HPDE6-E6E7 (cell line): ENCODE measurements around the gene AHDC1.
"Not testable (repeated sequence)": the region's sequence is repeated elsewhere in the genome, so short reads cannot be mapped to it uniquely, and the experiment has no call there.

ENCODE experiments used
- DNase-seq: peaks from one replicate; pipeline ENCODE4 v3.0.0; 2011; ENCODE audit warnings: missing footprints; ENCODE audit errors: extremely low spot score

Gene AHDC1

DNA sequence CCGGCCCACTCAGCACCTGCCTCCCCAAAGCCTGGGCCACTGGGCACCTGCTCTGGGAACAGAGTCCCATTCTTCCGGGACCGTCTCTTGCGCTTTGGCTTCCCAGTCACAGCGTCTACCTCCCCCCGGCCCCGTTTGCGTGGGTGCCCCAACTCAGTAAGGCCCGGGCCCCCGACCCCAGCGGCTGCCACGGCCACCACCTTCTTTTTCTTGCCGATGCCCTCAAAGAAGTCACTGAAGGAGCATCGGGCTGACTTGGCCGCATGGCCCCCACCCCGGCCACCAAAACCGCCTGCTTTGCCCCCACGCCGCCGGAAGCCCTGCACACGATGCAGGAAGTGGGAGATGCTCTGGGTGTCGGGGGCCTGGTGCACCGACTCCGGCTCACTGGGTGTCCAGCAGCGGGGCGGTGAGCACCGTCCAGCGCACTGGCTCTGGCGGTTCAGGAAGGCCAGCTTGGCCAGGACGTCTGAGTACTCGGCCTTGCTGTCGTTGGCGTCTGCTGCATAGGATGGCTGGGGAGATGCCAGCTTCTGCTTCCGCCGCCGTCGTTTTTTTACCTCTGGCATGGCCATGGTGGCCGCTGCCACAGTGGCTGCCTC, 54.0 kb downstream of the AHDC1 start:
- no peak for DNase-seq

DNA sequence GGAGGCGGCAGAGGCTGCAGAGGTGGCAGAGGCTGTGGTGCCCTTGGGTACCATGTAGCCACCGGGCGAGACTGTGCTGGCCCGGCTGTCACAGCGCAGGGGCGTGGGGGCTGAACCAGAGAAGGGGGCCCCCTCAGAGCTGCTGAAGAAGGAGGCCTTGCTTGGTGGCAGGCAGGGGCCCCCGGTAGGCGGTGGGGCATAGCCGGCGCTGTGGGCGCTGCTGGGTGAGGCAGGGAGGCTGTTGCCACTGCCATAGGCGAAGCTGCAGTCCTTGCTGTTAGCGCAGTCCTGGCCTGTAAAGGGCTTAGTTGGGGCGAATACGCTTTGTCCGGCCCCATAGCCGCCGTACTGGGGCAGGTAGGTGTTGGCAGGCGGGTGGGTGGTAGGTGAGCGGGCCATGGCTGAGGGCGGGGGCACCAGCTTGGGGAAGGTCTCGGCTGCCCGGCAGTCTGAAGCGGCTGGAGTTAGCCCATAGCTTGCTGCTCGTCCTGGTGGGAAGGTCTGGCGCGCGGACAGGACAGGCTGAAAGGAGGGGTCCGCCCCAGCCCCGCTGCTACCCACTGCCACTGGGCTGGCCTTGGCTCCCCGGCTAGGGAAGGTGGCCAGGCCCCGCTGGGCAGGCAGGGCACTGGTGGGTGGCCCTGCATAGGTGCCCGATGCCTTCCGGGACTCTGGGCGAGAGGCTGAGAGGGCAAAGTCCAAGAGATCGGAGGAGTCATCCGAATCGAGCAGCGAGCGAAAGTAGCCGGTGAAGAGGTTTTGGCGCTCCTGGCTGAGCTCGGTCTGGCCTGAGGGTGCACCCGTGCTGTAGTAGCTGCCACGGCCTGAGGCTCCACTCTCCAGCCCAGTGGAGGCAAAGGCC, 54.9 kb downstream of the AHDC1 start:
- DNase-seq = no peak

DNA sequence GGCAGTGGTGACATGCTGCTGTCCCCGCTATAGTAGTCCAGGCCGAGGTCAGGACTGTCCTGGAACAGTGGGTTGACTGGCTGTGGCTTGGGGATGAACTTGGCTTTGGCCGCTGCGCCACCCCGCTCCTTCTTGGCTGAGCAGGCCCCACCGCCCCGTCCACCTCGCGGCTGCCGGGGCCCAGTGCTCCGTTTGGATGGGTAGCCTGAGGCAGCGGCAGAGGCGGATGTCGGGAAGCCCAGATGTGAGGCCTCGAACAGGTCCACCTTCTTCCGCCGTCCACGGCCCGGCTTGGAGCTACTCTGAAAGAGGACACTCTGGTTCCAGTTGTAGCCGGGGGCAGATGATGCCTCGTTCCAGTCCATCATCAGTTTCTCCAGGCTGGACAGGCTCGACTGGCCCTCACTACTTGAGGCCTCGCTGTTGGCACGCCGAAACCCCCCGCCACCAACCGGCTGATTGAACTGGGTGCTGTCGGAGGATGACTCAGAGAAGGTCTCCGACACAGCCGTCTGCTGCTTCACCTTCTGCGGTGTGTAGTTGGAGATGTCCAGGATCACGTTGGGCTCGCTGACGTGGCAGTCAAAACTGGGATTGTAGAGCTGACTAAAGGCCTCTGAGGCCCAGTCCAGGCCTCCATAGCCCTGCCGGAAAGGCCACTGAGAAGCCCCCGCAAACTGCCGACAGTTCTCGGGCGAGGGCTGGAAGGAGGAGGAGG, 55.6 kb downstream of the AHDC1 start:
- no peak for DNase-seq

DNA sequence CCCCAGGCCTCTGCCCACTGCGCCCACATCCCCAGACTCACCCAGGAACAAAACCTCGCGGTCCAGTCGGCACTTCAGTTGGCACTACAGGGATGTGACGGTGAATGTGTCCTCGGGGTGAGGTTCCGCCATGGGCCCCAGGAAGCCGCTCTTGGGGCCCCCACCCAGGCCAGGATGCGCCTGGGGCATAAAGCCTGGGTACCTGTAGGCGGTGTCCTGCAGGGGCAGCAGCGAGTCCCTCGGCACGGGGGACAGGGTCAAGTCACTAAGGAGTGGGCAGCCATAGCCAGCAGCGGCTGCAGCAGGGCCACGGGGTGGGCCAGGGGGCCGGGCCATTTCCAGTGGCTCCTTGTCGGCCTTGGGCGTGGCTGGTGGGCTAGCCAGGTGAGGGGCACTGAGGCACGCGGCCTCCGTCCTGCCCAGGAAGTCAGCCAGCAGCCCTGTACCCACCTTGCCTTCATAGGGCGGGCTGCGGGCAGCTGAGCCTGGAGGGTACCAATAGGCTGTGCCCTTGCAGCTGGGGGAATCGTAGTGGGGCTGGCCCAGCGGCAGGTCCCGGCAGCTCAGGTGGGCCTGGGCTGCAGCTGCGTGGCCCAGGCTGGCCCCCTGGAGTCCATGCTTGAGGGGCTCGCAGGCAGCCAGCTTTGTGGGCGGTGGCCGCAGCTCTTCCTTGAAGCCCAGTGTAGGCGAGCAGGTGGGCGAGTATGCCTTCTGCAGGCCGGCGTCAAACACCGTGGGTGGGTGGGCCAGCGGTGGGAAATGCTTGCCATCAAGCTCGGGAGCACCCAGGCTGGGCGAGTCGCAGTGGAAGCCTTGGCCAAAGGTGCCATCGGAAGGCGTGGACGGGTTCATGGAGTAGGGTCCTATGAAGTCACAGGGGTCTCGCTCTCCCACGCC, 56.5 kb downstream of the AHDC1 start:
- DNase-seq = no peak

DNA sequence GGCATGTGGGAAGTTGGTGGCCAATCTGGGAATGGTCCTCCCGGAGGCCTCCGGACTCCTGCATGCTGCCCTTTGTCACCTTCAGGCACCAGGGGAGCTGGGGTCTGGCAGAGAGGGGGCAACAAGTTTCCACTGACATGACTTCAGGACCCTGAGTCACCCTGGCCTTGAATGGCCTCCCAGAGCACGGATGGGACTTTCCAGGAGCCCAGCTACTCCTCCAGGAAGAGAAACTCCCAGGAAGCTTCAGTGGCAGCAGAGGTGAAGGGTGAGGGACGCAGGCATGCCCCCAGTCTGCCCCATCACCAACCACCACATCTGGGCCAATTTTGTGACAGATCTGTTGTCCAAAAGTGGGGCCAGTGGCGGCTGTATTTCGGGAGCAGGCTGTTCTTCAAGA, 58.1 kb downstream of the AHDC1 start:
- no peak for DNase-seq

DNA sequence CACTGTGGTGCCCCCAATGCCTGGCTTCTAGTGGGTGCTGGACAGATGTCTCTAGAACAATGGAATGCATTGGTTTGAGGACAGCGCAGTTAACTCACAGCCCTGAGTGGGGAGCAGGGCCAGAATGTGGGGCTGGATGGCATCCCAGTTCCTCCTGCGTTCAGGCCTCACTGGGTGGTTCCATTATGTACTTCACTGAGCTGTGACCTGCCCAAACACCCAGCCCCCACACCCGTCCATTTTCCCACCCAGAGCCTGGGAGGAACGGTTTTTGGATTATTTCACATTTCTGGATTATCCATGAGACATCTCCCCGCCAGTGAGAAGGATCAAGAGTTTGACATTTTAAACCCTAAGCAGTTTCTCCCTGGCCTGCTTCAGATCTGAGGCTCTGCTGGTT, 58.7 kb downstream of the AHDC1 start:
- DNase-seq = no peak

DNA sequence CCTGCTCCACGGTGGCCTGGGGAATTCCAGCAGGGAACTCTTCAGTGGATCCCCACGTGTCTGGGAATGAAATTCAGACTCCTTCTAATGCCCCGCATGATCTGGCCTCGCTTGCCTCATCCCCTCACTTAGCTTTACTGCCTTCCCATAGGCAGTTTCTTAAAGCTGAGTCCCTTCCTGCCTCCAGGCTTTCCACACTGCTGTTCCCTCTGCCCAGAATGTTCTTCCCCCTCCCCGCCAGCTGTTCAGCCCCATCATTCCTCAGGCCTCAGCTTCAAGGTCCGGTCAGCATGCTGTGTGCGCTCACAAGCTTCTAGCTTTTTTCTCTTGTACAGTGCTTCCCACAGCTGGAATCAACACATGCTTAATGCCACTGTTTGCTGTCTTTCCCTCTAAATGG, 59.1 kb downstream of the AHDC1 start:
- no peak for DNase-seq

DNA sequence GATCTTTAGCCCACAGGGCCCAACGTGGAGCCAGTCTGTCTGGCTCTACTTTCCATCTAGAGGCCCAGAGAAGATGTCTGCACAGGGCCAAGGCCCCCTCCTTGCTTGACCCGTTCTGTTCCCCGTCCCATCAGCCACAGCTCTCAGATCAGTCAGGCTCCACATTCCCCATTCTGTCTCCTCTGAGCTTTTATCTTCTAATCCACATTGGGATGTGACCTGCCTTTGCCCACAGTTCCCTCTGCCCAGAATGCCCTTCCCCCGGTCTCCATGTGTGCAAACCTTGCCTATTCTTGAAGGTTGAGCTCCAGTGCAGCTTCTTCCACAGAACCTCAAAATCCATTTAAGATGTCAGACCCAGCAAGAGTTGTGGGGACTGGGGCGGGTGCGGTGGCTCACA, 60.7 kb downstream of the AHDC1 start:
- no peak for DNase-seq

DNA sequence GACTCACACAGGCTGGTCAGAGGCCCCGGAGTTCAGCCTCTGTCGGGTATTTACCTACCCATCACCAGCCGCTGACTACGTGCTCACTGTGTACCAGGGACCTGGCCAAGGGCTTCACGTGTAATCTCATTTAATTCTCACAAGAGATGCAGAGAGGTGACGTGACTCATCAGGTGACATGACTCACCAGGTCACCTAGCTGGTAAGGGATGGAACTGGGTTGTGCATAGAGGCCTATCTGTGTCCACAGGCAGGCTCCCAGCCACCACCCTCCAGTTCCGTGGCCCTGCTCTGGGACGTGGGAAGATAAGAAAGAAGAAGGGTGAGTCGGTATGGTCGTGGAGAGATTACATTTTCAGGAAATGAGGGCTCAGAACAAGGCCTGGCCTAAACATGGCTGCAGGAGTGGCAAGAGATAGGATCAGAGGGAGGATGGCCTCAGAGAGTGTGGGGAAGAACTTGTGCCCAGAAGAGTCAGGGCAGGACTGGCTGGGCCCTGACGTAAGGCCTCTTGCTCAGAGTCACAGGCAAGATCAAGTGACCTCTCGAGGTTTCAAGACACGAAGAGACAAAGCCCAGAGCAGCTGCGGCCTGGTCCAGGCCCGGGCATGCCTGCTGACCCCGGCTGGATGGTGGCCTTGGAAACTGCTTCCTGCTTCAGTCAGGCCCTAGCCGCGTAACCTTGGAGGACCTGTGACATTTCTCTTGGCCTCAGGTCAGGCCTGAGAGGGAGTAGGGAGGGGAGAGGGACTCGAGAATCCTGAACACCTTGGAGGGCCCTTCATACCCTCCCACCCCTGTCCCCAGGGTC, 61.3 kb downstream of the AHDC1 start:
- DNase-seq = peak; percentile 91

DNA sequence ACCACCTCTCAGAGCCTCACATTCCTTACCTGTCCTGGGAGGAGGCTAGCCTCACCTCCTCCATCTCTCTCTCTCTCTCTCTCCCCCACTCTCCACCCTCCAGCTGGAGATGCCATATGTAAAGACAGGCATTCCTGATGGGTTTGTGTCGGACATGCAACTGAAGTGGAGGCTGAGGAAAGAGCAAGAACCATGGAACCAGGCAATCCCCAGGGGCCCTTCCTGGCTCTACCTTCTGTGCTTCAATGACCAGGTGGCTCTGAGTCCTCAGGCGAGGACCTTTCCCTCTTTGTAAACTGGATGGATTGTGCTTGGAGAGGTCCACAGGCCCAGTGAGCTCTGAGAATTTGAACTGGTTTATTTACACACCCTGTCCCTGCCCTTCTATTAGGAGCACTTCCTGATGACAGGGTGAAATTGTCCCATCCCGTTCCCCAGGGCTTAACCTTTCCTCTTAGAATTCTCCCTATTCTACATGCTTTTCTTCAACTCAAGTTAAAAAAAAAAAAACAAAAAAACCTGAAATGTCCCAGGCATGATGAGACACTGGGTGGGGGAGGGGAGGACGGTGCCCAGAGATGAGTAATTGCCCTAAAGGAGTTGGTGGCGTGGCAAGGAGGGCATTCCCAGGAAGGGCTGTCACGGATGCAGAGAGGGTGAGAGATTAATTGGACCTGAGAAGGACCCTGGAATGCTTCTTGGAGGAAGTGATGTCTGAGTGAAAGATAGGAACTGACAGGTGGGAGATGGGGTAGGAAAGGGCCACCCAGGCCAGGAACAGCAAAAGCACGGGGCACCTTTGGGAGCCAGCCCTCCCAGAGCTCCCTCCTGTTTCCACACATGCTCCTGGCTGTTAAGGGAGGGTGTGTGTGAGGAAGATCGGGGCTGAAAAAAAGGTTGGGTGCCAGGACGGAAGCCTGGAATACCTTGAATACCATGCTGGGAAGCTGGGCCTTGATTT, 63.8 kb downstream of the AHDC1 start:
- DNase-seq = peak; percentile 89

DNA sequence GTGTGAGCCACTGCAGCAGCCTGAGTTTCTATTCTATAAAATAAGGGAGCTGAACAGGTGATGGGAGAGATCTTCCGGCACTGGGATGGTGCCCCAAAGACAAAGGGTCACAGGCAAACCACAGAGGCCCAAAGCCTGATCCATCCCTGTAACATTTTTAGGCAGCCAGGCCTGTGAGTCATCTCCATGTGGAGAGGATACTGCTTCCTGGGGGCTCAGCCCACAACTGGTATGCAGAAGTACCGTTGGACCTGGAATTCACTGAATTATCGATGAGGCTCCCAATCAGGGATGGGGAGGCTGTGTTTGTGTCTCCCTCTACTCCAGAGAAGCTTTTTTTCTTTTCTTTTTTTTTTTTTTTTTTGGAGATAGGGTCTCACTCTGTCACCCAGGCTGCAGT, 65.2 kb downstream of the AHDC1 start:
- DNase-seq = no peak

DNA sequence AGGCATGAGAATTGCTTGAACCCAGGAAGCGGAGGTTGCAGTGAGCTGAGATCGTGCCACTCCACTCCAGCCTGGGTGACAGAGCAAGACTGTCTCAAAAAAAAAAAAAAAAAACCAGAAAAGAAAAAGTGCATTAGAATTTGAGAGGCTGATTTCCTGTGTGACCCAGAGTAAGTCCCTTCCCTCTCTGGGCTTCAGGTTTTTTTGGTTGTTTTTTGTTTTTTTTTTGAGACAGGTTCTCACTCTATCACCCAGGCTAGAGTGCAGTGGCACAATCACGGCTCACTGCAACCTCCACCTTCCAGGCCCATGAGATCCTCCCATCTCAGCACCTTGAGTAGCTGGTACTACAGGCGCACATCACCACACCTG, 65.7 kb downstream of the AHDC1 start:
- DNase-seq = not testable (repeated sequence)

DNA sequence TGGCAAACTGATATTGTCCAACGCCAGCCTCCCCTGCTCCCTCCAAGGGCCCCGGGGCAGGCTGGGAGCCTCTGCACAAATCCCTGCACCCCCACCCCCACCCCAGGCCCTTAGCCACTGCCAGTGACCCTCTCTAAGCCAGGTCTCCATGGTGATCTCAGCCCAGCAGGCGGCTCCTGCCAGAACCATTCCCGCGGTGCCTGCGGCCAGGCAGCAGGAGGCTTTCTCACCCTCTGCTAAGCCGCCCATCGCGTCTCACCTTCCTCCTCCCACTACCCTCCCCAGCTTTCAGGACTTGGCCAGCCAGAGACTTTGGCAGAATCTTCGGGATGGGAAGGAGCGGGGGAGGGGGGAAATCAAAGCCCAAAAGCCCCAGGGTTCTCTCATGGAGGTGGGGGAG, 67.2 kb downstream of the AHDC1 start:
- DNase-seq = no peak

DNA sequence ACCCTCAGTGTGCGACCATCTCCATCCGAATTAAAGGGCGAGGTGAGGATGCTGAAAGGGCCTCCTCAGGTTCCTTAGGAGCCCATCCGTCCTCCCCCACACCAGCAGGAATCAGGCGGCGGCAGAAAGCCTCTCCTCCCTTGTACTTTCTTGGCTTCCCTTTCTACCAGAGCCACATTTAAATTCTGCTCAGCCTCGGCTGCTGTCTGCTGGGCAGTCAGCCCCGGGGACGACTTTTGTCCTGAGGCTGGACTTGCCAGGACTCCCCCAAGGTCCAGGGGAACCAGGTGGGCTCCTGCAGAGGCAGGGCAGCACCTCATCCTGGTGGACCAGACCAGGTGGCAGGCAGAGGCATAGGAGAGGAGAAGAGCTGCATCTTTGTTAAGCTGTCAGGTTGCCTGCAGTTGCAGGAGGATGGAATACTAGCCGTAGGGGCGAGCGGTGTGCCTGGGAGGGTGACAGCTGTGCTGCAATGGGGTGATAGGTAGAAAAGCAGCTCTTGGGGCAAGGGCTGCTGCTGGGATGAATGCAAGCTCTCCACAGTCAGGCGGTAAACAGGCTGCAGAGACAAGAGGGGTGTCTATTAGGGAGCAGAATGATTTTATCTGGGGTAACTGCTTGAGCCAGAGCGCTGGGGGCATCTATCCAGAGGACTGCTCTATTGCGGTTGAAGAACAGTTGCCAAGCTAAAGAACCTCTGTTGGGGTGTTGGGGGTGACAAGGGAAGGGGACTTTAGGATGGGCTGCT, 67.8 kb downstream of the AHDC1 start:
- no peak for DNase-seq

DNA sequence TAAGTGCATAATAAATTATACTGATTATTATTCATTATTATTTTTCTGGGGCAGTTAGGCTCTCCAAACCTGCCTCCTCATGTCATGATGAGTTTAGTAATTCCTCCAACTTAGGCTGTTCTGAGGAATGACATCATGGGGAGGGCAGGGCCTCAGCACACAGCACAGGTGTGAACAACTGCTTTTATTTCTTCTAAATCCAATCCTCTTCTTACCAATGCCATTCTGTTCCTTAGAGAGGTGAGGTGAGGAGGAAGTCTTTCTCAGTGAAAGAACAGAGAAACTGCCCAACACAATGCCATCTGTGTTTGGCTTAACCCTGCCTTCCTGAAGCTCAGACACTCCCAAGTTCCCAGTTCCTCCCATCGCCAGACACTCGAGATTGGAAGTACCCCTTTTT, 68.6 kb downstream of the AHDC1 start:
- DNase-seq = no peak

DNA sequence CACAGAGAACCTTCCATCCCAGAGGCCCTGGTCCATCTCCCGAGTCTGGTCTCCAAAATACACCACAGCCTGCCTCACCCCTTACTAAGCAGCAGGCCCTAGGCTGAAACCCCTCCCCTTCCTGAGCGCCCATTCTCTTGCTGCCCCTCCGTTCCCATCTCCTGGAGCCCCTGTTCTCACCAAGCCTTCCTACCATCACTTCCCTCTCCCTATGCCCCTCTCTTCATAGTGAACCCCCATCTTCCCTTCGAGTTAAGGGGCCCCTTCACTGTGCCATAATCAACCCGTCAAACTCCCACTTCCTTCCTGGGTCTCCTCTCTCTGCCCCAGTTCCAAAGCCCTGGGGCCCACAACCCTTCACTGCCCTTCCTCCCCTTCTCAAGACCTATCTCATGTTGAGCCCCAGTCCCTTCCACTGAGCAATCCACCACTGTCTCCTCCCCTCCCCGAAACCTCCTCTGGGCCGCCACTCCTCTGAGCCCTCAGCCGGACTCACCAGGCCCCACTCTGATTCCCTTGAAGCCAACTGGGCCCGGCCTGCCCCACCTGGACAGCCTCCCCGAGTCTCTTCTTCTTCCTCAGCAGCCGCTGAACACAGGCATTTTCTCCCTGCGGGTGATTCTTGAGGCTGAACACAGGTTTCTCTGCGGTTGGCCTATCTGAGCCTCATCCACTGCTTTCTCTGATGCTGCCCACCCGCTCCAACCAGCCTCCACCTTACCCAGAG, 71.8 kb downstream of the AHDC1 start:
- no peak for DNase-seq

DNA sequence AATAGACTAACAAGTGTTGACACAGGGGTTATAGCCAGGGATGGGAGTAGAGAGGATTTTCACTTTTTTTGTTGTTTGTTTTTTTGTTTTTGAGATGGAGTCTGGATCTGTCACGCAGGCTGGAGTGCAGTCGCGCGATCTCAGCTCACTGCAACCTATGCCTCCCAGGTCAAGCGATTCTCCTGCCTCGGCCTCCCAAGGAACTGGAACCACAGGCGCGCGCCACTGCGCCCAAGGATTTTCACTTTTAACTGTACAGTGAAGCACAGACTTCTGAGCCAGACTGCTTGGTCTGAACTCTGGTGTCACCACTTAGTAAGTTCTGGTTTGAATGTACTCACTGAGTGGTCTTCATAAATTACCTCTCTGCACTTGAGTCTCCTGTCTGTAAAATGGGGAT, 73.8 kb downstream of the AHDC1 start:
- DNase-seq = no peak

DNA sequence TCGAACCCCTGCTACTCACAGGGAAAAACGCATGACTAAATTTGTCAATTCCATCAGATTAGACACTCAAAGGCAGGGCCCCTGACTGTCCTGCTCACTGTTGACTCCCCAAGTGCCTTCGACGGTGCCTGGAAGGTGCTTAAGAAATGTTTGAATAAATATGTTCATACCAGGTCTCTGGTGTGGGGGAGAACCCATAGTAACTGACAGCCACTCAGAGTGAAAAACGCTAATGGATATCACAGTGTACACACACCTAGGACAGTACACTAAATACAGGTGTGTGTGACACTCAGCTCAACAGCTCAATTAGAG, 74.3 kb downstream of the AHDC1 start:
- DNase-seq = no peak
